GM12891 (cell line): ENCODE data around the gene PHF13.

ENCODE experiments used
- POLR2A ChIP-seq: IDR thresholded peaks from 2 replicates; pipeline ENCODE4 v1.6.1; 2011; ENCODE audit warnings: low read depth, low read length, control low read depth
- POLR2AphosphoS5 ChIP-seq: IDR thresholded peaks from 2 replicates; pipeline ENCODE4 v1.6.1; 2011; ENCODE audit warnings: low read depth, low read length, control low read depth
- POU2F2 ChIP-seq: IDR thresholded peaks from 2 replicates; pipeline ENCODE4 v1.6.1; 2011; ENCODE audit warnings: low read depth, mild to moderate bottlenecking, control low read depth, low read length, moderate library complexity
- SPI1 ChIP-seq: IDR thresholded peaks from 2 replicates; pipeline ENCODE4 v1.6.1; 2011; ENCODE audit warnings: low read depth, low read length, control low read depth
- TAF1 ChIP-seq: IDR thresholded peaks from 2 replicates; pipeline ENCODE4 v1.6.1; 2011; ENCODE audit warnings: low read depth, low read length, control low read depth

DNA sequence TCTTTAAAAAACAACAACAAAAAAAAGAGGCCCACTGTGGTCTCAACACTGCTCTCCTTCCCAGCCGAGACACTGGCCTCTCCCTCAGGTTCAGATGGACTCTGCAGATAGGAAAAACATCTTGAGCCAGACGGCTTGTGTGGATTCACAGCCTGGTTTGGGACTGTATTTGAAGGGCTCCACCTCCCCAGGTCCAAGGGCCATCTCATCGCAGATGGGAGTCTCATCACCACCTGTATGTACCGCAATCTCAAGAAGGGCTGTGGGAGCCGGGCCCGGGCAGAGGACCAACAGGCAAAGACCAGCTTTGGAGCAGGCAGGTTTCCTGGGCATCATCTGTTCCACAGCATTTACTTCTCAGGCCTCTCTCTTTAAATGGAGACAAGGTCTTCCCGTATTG lies 23.5 kb upstream of the PHF13 start:
- no peak for TF ChIP-seq POLR2A
- no peak for TF ChIP-seq POLR2AphosphoS5
- TF ChIP-seq TAF1 = no peak
- no peak for TF ChIP-seq SPI1
- no peak for TF ChIP-seq POU2F2
